Measurements from ENCODE around the gene PPP4R2. TPM values are rescaled to one million over a fixed set of nuclear protein-coding genes. Genes with fewer than 3 reads are reported as not detected.

The PPP4R2 gene
- total and polyA plus RNA-seq, 2 of the 8 experiments (the other 6 are each of a cell fraction or from before 2014, with no cell fraction given): 11.5 to 89.9 TPM

GRCh38 chr3:72951259-72951722 is 45.3 kb upstream of the PPP4R2 start (continued):
- TF ChIP-seq GABPA (IDR thresholded peaks at IDR 0.05; ENCODE audit: borderline replicate concordance, insufficient read depth, low read length) (no peak), CTCF (IDR thresholded peaks at IDR 0.05; ENCODE audit: control extremely low read depth in 1 of 3, insufficient read depth in 1 of 3, low read depth in 1 of 3, low read length in 3 of 3) (no peak), SAP30 (IDR thresholded peaks at IDR 0.05; ENCODE audit: insufficient read depth, insufficient replicate concordance, low read length) (no peak), BACH1 (IDR thresholded peaks at IDR 0.05; ENCODE audit: low read length) (no peak), POU5F1 (IDR thresholded peaks at IDR 0.05; ENCODE audit: low read depth, low read length) (no peak), CREB1 (IDR thresholded peaks at IDR 0.05) (no peak), SUZ12 (IDR thresholded peaks at IDR 0.05; ENCODE audit: low read length) (no peak)

Measured in H1 (cell line).